OCI-LY1 (cell line): ENCODE measurements around the gene DRD1.

Experiments
- CTCF ChIP-seq: fragments of 200-600 bp; sonication (generic), shearing (Covaris generic); IDR thresholded peaks from 2 replicates; pipeline ENCODE4 v1.5.1; 2017; ENCODE audit warnings: mild to moderate bottlenecking, antibody characterized with exemption, low read length, moderate library complexity, mixed read lengths
- EZH2 ChIP-seq: fragments of 200-600 bp; sonication (generic), shearing (Covaris generic); IDR thresholded peaks from 2 replicates; pipeline ENCODE4 v1.8.0; 2017; ENCODE audit warnings: borderline replicate concordance, mixed run types, mild to moderate bottlenecking, antibody characterized with exemption, low read length, moderate library complexity, mixed read lengths

GRCh38 chr5:175436359-175436758 is 7.6 kb downstream of the DRD1 start:
- TF ChIP-seq CTCF (no peak), EZH2 (no peak)
